ENCODE data around the gene IGSF9B. TPM values are rescaled to one million over a fixed set of nuclear protein-coding genes. Genes with fewer than 3 reads are reported as not detected.

IGSF9B gene
- total and polyA plus RNA-seq, 9 of the 15 experiments (the other 6 are each of a cell fraction or from before 2014, with no cell fraction given): 0.09 TPM; not detected in 8

DNA sequence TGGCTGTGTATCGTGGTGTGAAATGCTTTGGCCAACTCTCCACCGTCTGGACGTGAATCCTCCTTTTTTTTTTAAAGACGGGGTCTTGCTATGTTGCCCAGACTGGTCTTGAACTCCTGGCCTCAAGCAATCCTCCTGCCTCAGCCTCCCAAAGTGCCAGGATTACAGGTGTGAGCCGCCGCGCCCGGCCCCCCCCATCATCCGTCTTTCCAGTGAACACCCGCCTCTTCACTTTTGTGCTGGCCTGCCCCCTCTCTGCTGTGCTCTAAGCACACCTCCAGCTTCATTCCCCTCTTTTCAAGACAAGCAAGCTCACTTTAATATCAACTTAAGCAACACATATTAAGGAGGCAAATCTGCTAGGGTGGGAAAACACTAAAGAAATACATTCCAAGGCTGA lies 35.3 kb downstream of the IGSF9B start:
- 3% methylated on average over 7 of the region's 10 CpGs for WGBS (ENCODE audit: insufficient coverage, low coverage, missing lambda C conversion rate)
- Histone ChIP-seq H3K79me2 (ENCODE audit: control insufficient read depth, insufficient read depth, low read length) (no peaks in the 10 kb centered on the region), H3K9ac (ENCODE audit: insufficient read depth in 1 of 2, low read depth in 2 of 2, low read length in 2 of 2) (no peak overlapping the region), H3K4me3 (no peak overlapping the region), H4K20me1 (replicated peaks; ENCODE audit: control insufficient read depth, insufficient read depth, low read length) (no peaks in the 10 kb centered on the region), H3K4me1 (replicated peaks in 1 of 2; ENCODE audit: control insufficient read depth in 2 of 2, insufficient read depth in 2 of 2, low read length in 2 of 2) (peaks cover 0 to 3% of the 10 kb centered on the region in 2 experiments; a peak in 1 of 5 replicates), H3K4me2 (ENCODE audit: insufficient read depth, low read length) (no peak overlapping the region), H3K9me3 (replicated peaks; ENCODE audit: control insufficient read depth, insufficient read depth, low read depth, low read length) (no peaks in the 10 kb centered on the region), H3K27ac (ENCODE audit: extremely low read depth, low read depth, low read length) (no peak overlapping the region), H3K36me3 (ENCODE audit: control insufficient read depth, insufficient read depth, low read length) (no peaks in the 10 kb centered on the region), H2AFZ (ENCODE audit: low read depth, low read length) (no peak overlapping the region), H3K9me1 (ENCODE audit: control insufficient read depth, insufficient read depth, low read length) (no peaks in the 10 kb centered on the region), H3K27me3 (ENCODE audit: control insufficient read depth in 2 of 2, insufficient read depth in 2 of 2, low read length in 2 of 2) (peaks cover 8 to 66% of the 10 kb centered on the region in 2 experiments; a peak in 4 of 5 replicates)
- FAIRE-seq: no peak
- intact Hi-C loops (cut with micrococcal nuclease): loop anchor here (10.0 kb wide), 2 partner anchors 113 to 847 kb away; no protein-coding TSS in a partner anchor
- ChIA-PET POLR2A (no interaction called here), CTCF (ENCODE audit: low intra/inter-chr PET ratio) (no interaction called here)
- DNase-seq (ENCODE audit: extremely low read depth in 1 of 4, low spot score in 3 of 4): no peak
- BruUV-seq (replicated peaks): no TSS peak
- no peak for TF ChIP-seq CAMTA2 (CRISPR knock-in tag; conservative IDR thresholded peaks at IDR 0.05)
- TF ChIP-seq, protein P1, sequence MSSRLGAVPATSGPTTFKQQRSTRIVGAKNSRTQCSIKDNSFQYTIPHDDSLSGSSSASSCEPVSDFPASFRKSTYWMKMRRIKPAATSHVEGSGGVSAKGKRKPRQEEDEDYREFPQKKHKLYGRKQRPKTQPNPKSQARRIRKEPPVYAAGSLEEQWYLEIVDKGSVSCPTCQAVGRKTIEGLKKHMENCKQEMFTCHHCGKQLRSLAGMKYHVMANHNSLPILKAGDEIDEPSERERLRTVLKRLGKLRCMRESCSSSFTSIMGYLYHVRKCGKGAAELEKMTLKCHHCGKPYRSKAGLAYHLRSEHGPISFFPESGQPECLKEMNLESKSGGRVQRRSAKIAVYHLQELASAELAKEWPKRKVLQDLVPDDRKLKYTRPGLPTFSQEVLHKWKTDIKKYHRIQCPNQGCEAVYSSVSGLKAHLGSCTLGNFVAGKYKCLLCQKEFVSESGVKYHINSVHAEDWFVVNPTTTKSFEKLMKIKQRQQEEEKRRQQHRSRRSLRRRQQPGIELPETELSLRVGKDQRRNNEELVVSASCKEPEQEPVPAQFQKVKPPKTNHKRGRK (tag; IDR thresholded peaks at IDR 0.05): no peak
- no peak for TF ChIP-seq KLF16 (IDR thresholded peaks at IDR 0.05)
- ATAC-seq: no peak
- in situ Hi-C loops (cut with MboI): loop anchor here (10.0 kb wide), 1 partner anchor 223 kb away; no protein-coding TSS in a partner anchor

DNA sequence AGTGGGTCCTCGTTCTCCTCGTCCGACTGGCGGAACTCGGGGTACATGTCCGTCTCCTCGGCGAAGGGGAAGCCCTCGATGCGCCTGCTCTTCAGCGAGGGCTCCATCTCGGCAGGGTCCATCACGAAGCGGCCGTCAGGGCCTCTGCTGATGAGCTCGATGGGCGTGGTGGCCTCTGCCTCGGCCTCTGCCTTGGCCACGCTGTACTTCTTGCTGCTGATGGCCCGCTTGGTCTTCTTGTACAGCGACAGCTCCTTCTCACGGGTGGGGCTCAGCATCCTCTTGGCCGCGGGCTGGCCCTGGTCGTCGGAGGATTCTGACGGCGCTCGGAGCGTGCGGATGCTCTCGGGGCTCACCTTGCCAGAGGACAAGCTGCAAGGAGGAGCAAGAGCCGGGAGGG lies 35.7 kb downstream of the IGSF9B start:
- Histone ChIP-seq H3K4me1 (replicated peaks in 1 of 2; ENCODE audit: control insufficient read depth in 2 of 2, insufficient read depth in 2 of 2, low read length in 2 of 2) (peaks cover 0 to 3% of the 10 kb centered on the region in 2 experiments; a peak in 1 of 5 replicates), H3K36me3 (ENCODE audit: control insufficient read depth, insufficient read depth, low read length) (no peaks in the 10 kb centered on the region), H3K4me2 (ENCODE audit: insufficient read depth, low read length) (no peak overlapping the region), H4K20me1 (replicated peaks; ENCODE audit: control insufficient read depth, insufficient read depth, low read length) (no peaks in the 10 kb centered on the region), H3K79me2 (ENCODE audit: control insufficient read depth, insufficient read depth, low read length) (no peaks in the 10 kb centered on the region), H3K4me3 (no peak overlapping the region), H3K9ac (ENCODE audit: insufficient read depth in 1 of 2, low read depth in 2 of 2, low read length in 2 of 2) (no peak overlapping the region), H2AFZ (ENCODE audit: low read depth, low read length) (no peak overlapping the region), H3K27me3 (ENCODE audit: control insufficient read depth in 2 of 2, insufficient read depth in 2 of 2, low read length in 2 of 2) (peaks cover 8 to 62% of the 10 kb centered on the region in 2 experiments; a peak in 4 of 5 replicates), H3K9me1 (ENCODE audit: control insufficient read depth, insufficient read depth, low read length) (no peaks in the 10 kb centered on the region), H3K9me3 (replicated peaks; ENCODE audit: control insufficient read depth, insufficient read depth, low read depth, low read length) (no peaks in the 10 kb centered on the region), H3K27ac (ENCODE audit: extremely low read depth, low read depth, low read length) (no peak overlapping the region)
- FAIRE-seq: no peak
- intact Hi-C loops (cut with micrococcal nuclease) (loop anchor here (10.0 kb wide), 2 partner anchors 114 to 846 kb away; no protein-coding TSS in a partner anchor), in situ Hi-C loops (cut with MboI) (loop anchor here (10.0 kb wide), 1 partner anchor 224 kb away; no protein-coding TSS in a partner anchor)
- 3% methylated on average over 21 of the region's 33 CpGs for WGBS (ENCODE audit: insufficient coverage, low coverage, missing lambda C conversion rate)
- no TSS peak for BruUV-seq (replicated peaks)
- ATAC-seq: no peak
- POLR2A ChIA-PET: no interaction called here
- CTCF ChIA-PET (ENCODE audit: low intra/inter-chr PET ratio): no interaction called here
- no peak for DNase-seq (ENCODE audit: extremely low read depth in 1 of 4, low spot score in 3 of 4)
- TF ChIP-seq CBFB (CRISPR knock-in tag; IDR thresholded peaks at IDR 0.05) (no peak), NUFIP1 (IDR thresholded peaks at IDR 0.05; ENCODE audit: partially characterized antibody) (no peak), ZNF586 (CRISPR knock-in tag; conservative IDR thresholded peaks at IDR 0.05) (no peak), FOXP1 (CRISPR knock-in tag; IDR thresholded peaks at IDR 0.05) (no peak), KAT2B (IDR thresholded peaks at IDR 0.05; ENCODE audit: low read depth, low read length) (no peak), SIN3B (IDR thresholded peaks at IDR 0.05; ENCODE audit: low read depth) (no peak), SRSF3 (IDR thresholded peaks at IDR 0.05; ENCODE audit: insufficient read depth, low read length) (no peak), PCBP1 (IDR thresholded peaks at IDR 0.05; ENCODE audit: low read depth, low read length, poor library complexity, severe bottlenecking) (no peak), CREBBP (IDR thresholded peaks at IDR 0.05; ENCODE audit: low read depth, low read length) (no peak), MED1 (CRISPR knock-in tag; IDR thresholded peaks at IDR 0.05; ENCODE audit: borderline replicate concordance) (no peak)
